Ishikawa (cell line): Measurements from ENCODE around the gene TEDC2.

ENCODE experiments used
- CEBPB ChIP-seq: IDR thresholded peaks from 2 replicates; pipeline ENCODE4 v1.6.1; 2012
- CREB1 ChIP-seq: IDR thresholded peaks from 2 replicates; pipeline ENCODE4 v1.6.1; 2012; ENCODE audit warnings: low read depth
- EGR1 ChIP-seq: IDR thresholded peaks from 2 replicates; pipeline ENCODE4 v1.6.1; 2012
- EP300 ChIP-seq: IDR thresholded peaks from 2 replicates; pipeline ENCODE4 v1.6.1; 2012; ENCODE audit warnings: borderline replicate concordance
- FOXM1 ChIP-seq: IDR thresholded peaks from 2 replicates; pipeline ENCODE4 v1.6.1; 2012; ENCODE audit warnings: low read depth, borderline replicate concordance
- NFIC ChIP-seq: IDR thresholded peaks from 2 replicates; pipeline ENCODE4 v1.6.1; 2012
- RAD21 ChIP-seq: IDR thresholded peaks from 2 replicates; pipeline ENCODE4 v1.6.1; 2012; ENCODE audit warnings: low read depth
- TAF1 ChIP-seq: IDR thresholded peaks from 2 replicates; pipeline ENCODE4 v1.6.1; 2012; ENCODE audit warnings: low read depth, mild to moderate bottlenecking
- TCF12 ChIP-seq: IDR thresholded peaks from 2 replicates; pipeline ENCODE4 v1.6.1; 2012; ENCODE audit warnings: low read depth
- TEAD4 ChIP-seq: IDR thresholded peaks from 2 replicates; pipeline ENCODE4 v1.6.1; 2012
- YY1 ChIP-seq: IDR thresholded peaks from 2 replicates; pipeline ENCODE4 v1.6.1; 2012; ENCODE audit warnings: low read depth
- ZBTB7A ChIP-seq: IDR thresholded peaks from 2 replicates; pipeline ENCODE4 v1.6.1; 2012; ENCODE audit warnings: low read depth
- TF ChIP-seq, protein P1 (sequence below): IDR thresholded peaks from 2 replicates; pipeline ENCODE4 v1.6.1; 2012
- TF ChIP-seq, protein P2 (sequence below): IDR thresholded peaks from 2 replicates; pipeline ENCODE4 v1.6.1; 2012
- TF ChIP-seq, protein P3 (sequence below): IDR thresholded peaks from 2 replicates; pipeline ENCODE4 v1.6.1; 2012; ENCODE audit warnings: low read depth, mild to moderate bottlenecking

Gene TEDC2

DNA sequence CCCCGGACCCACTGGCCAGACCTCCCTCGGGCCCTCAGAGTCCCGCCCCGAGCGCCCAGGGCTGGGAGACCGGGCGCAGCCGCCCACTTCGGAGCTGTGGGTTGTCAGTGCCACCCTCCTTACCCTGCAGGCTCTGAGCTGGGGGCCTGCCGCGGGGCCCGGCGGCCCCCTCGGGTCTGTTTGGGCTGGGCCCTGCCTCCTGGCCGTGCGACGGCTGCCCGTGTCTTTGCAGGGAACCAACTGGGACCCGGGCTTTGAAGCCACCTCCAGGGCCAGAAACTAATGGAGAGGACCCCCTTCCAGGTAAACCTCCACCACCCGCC is 443 bp downstream of the TEDC2 start:
- TF ChIP-seq YY1: no peak
- no peak for TF ChIP-seq TEAD4
- TF ChIP-seq ZBTB7A: peak; percentile 52; the same call in 1 of the 2 replicates
- no peak for TF ChIP-seq EP300

DNA sequence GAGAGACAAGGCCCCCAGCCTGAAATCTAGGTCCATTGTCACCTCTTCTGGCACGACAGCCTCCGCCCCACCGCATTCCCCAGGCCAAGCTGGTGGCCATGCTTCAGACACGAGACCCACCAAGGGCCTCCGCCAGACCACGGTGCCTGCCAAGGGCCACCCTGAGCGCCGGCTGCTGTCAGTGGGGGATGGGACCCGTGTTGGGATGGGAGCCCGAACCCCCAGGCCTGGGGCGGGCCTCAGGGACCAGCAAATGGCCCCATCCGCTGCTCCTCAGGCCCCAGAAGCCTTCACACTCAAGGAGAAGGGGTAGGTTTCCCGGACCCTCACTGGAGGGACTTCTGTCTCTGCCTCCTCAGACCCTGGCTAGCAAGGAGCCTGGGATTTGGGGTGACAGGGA is 1.0 kb downstream of the TEDC2 start:
- TF ChIP-seq FOXM1 (no peak), EP300 (no peak), EGR1 (no peak), CREB1 (no peak), TCF12 (no peak)
- TF ChIP-seq, protein P1, sequence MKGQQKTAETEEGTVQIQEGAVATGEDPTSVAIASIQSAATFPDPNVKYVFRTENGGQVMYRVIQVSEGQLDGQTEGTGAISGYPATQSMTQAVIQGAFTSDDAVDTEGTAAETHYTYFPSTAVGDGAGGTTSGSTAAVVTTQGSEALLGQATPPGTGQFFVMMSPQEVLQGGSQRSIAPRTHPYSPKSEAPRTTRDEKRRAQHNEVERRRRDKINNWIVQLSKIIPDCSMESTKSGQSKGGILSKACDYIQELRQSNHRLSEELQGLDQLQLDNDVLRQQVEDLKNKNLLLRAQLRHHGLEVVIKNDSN: no peak

DNA sequence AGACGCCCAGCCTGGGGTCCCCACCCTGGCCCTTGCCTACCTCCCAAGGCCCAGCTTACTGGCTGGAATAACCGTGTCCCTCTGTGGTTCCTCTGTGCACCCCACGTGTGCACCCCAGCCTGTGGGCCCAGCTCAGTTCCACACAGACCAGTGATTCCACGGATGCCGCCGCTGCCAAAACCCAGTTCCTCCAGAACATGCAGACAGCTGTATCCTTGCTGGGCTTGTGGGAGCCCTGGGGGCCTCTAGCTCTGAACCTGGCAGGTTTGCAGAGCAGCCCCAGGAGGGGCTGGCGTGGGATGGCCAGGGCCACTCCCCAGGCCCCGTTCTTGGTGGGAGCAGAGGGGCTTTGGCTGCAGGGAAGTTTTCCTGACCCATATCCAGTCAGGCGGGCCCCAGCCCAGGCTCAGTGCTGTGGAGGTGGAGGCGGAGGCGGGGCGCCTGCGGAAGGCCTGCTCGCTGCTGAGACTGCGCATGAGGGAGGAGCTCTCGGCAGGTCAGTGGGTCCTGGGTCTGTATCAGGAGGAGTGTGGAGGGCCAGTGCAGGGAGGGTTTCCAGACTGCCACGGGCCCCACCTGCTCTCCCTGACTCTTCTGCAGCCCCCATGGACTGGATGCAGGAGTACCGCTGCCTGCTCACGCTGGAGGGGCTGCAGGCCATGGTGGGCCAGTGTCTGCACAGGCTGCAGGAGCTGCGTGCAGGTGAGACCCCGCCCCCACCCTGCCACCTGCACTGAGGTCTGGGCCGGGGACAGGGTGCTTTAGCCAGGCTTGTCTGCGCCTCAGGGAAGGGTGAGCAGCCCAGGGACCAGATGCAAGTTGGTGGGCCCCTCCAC is 2.3 kb downstream of the TEDC2 start:
- no peak for TF ChIP-seq NFIC
- no peak for TF ChIP-seq EP300
- TF ChIP-seq, protein P2, sequence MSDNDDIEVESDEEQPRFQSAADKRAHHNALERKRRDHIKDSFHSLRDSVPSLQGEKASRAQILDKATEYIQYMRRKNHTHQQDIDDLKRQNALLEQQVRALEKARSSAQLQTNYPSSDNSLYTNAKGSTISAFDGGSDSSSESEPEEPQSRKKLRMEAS: no peak
- TF ChIP-seq TCF12: no peak
- TF ChIP-seq ZBTB7A: no peak
- no peak for TF ChIP-seq CREB1
- TF ChIP-seq TEAD4: no peak
- TF ChIP-seq, protein P3, sequence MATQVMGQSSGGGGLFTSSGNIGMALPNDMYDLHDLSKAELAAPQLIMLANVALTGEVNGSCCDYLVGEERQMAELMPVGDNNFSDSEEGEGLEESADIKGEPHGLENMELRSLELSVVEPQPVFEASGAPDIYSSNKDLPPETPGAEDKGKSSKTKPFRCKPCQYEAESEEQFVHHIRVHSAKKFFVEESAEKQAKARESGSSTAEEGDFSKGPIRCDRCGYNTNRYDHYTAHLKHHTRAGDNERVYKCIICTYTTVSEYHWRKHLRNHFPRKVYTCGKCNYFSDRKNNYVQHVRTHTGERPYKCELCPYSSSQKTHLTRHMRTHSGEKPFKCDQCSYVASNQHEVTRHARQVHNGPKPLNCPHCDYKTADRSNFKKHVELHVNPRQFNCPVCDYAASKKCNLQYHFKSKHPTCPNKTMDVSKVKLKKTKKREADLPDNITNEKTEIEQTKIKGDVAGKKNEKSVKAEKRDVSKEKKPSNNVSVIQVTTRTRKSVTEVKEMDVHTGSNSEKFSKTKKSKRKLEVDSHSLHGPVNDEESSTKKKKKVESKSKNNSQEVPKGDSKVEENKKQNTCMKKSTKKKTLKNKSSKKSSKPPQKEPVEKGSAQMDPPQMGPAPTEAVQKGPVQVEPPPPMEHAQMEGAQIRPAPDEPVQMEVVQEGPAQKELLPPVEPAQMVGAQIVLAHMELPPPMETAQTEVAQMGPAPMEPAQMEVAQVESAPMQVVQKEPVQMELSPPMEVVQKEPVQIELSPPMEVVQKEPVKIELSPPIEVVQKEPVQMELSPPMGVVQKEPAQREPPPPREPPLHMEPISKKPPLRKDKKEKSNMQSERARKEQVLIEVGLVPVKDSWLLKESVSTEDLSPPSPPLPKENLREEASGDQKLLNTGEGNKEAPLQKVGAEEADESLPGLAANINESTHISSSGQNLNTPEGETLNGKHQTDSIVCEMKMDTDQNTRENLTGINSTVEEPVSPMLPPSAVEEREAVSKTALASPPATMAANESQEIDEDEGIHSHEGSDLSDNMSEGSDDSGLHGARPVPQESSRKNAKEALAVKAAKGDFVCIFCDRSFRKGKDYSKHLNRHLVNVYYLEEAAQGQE: no peak
- no peak for TF ChIP-seq YY1
- TF ChIP-seq RAD21: no peak
- TF ChIP-seq, protein P1: no peak
- TF ChIP-seq FOXM1: no peak
- TF ChIP-seq TAF1: no peak
- TF ChIP-seq CEBPB: no peak
- no peak for TF ChIP-seq EGR1

DNA sequence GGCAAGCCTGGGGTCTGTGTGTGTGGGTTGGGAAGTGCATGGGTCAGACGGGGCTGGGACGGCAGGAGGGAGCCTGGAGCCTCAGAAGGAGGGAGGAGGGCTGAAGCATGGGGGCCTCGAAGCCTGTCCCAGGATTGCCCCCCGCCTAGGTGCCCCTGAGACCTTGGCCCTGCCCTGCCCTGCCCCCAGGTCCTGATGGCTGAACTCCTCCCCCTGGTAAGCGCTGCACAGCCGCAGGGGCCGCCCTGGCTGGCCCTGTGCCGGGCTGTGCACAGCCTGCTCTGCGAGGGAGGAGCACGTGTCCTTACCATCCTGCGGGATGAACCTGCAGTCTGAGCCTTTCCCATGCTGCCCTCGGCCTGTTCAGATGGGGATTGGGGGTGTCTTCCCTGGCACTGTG is 4.4 kb downstream of the TEDC2 start:
- no peak for TF ChIP-seq YY1
- TF ChIP-seq EGR1: no peak
- TF ChIP-seq, protein P2: no peak
- no peak for TF ChIP-seq EP300
- no peak for TF ChIP-seq TAF1
- TF ChIP-seq CREB1: no peak
- TF ChIP-seq, protein P1: no peak
- no peak for TF ChIP-seq CEBPB
- TF ChIP-seq TCF12: no peak
- TF ChIP-seq ZBTB7A: no peak
- TF ChIP-seq NFIC: no peak
- TF ChIP-seq RAD21: no peak
- no peak for TF ChIP-seq FOXM1
- TF ChIP-seq TEAD4: no peak
- TF ChIP-seq, protein P3: no peak

DNA sequence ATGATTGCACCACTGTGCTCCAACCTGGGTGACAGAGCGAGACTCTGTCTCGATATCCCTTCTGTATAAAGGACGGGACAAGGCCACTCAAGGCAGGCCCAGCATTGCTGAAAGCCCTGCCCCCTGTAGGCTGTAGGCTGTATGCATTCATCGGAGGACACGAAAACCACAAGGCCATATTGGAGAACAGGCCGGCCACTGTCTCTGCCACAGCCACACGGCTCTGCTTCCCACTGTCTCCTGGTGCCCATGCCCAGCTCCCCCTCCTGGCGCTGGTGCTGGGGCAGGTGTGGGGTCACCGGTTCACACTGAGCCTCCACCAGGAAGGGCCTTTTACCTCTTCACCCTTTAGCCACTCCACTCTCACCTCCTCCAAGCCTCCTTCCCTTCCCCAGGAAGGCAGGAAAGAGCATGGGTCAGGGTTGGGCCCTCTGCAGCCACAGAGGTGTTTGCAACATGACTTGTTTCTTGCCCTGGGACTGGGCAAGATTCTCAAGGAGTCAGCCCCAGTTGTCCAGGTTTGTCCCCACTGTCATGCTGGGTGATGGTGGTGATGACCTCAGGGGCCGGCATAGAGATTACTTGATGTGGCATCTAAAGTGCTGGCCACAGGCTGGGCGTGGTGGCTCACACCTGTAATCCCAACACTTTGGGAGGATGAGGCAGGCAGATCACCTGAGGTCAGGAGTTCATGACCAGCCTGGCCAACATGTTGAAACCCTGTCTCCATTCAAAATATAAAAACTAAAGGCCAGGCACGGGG is 5.9 kb downstream of the TEDC2 start:
- TF ChIP-seq, protein P2: no peak
- TF ChIP-seq CEBPB (no peak), EP300 (no peak), CREB1 (no peak), ZBTB7A (no peak), TCF12 (no peak), FOXM1 (no peak), TEAD4 (no peak), RAD21 (no peak), TAF1 (no peak), NFIC (no peak), EGR1 (no peak), YY1 (no peak)
- TF ChIP-seq, protein P1: no peak
